ENCODE measurements around the gene POLR3K.

- no peak for TF ChIP-seq CTCF (IDR thresholded peaks at IDR 0.05)
- TF ChIP-seq ZFX (IDR thresholded peaks at IDR 0.05; ENCODE audit: borderline replicate concordance) = no peak
Observed at GRCh38 chr16:77807-78443, 24.5 kb upstream of the POLR3K start, which contains the start of gene MPG.

All from 22Rv1 (cell line).